ENCODE results near the gene ABLIM1.

ABLIM1 gene

DNA sequence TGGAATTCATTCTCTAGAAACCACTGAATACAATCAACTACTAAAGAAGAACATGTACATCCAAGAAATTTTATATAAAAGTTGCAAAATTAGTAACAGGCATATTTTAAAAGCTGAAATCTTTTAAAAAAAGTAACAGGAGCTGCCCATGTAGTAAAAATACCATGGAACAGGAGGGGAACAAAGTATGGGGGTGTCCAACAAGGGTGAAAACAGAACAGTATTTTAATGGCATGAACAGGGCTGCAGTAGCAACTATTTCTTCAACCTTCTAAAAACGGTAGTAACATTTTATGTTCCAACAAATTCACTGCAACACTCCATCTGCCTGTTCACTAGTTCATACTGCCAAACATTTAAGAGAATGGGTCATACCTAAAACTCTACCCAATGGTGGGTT lies 77.0 kb downstream of the ABLIM1 start:
- DNase-seq (ENCODE audit: low spot score): no peak

DNA sequence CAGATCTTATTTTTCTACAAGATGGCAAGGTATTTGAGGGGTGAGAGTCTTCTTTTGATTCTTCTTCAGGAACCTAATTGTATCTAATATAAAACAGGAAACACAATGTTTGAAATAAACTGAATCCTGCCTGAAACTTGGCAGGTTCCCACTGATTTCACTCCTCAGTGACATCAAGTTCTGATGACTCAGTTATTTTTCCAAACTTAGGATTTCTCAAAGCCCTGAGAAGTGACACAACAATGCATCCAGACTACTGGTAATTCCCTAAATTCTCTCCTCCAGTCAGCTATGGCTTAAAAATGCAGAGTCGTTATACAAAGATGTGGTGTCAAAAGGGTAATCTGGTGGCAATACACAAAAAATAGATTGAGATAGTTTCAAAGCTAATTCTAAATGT lies 80.9 kb downstream of the ABLIM1 start:
- no peak for DNase-seq (ENCODE audit: low spot score)

DNA sequence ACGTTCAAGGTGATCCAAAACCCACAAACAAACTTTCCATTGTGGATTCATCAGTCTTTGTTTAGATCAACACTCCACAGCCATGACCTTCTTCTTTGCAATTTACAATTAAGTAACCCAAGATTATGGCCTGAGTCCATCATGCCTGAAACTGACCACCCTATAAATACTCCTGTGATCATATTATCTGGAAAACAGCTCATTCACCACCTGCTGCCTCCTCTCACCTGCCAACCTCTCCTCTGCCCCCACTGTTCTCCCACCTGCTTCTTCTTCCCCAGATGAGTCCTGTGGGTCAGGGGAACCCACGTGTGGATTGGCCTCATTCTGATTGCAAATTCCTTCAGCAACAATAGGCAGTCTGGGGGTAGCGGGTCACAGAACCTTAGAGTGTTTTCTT lies 81.4 kb downstream of the ABLIM1 start:
- DNase-seq (ENCODE audit: low spot score): no peak

DNA sequence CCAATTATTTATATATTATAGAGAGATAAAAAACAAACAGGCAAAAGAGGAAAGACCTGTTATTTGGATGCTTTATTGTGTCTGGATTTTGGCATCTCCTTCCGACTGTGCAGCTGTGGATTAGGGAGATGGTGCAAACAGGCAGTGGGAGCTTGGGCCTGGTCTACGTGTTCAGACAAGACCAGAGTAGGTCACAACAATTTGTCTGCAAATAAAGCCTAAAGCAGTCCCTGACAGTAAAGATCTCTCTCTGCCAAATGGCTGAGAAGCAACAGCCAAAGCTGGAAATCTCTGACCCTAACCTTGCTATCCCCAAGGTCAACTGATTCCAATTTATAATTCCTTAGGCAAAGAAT lies 82.0 kb downstream of the ABLIM1 start:
- DNase-seq (ENCODE audit: low spot score): no peak

DNA sequence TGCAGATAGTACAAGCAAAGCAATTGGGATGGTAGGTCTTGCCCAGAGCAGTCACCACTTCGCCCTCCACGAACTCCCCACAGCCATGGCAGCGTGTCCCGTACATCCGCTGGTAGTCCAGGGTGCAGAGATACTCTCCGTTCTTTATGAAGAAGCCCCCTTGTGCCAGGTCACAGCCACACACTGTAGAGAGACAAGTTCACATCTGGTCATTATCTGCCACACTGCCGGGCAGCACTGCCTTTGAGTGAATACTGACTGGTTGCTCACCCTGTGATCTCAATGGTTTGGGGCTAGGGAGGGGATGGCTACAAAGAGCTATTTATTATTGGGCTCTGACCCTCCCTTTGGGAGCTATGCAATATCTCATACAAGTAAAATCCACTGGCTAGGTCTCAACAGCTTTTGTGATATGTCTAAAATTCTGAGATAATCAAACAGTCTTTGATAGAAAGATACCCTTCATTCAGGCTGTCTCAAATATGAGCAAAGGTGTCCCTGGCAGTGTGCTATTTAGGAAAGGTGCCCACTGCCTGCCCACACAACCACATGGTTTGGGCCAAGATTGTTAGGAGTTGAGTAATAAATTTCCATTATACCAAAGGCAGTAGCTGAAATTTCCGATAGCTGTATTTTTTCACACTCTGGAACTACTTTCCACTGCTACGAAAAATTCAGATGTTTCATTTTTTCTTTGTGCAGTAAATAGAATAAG lies 82.5 kb downstream of the ABLIM1 start:
- no peak for DNase-seq (ENCODE audit: low spot score)

DNA sequence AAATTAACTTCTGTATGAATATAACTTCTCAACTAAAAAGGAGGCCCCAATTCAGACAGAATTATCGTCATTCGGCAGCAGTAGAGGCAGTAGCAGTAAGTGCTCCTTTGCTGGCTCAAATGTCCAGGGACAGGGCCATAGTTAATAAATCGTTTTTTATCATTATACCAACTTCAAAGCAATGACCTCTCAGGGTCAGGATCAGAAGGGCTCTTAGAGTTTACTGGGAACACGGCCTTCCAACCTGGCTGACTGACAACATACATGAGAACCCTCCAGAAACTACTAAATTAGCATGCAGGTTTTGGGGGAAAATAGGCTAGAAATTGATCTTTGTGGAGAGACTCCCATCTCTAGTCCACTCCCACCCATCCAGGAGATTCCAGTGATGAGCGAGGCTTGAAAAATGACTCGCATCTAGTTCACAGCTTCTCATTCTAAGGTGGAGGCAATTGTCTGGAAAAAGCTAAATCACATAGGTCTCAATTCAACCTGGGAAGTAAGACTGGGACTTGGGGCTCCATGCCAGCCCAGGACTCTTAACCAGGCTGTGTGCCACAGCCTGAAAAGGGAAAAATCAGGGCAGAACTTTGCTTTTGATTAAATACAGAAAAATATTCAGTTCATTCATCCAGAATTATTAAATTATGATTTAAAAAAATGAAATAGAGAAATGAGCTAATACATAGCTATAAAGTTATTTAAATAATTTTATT lies 84.6 kb downstream of the ABLIM1 start:
- no peak for DNase-seq (ENCODE audit: low spot score)

DNA sequence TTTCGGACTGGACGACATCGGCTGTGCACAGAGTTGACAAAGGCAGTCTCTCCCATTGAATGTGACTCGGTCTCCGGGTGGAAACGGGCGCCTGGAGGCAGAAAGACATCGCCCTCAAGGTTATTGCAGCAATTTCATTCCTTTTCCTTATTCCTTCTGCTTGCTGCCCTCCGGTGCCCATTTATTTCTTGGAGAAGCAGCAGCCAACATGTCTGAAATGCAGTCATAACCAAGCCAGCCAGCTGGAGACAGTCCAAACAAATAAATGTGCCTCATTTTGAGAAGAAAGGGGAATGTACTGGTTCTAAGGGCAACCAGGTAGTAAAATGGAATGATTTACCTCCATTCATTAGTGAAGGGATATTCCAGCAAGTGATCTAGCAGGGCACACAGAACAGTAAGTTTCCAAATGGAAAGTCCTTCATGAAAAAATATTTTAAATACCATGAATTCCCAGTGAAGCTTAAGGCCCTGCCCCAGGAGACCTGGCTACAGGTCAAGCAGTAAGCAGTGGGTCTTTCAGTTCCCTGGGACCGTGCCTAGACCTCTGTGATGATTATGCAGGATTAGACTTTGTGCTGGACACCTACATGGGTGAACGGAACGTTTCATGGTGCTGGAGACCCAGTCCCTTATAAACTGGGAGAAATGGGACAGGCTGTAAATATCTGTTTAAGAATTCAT lies 86.6 kb downstream of the ABLIM1 start:
- DNase-seq (ENCODE audit: low spot score): no peak

DNA sequence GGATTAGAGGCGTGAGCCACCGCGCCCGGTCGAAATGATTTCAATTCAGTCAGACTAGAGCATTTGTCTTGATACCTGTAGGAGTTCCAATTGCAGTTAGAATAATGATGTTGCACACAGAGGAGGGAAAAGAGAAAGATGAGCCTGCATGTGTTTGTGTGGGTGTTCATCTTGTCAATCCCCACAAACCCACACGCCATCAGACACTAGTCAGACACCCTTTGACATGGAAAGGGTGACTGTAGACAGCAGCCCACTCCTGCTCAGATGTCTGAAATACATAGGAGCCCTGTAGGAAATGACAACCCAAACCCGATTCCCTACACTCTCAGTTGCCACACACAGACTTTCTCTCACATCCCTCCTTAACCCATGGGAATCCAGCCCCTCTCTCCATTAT lies 92.0 kb downstream of the ABLIM1 start:
- no peak for DNase-seq (ENCODE audit: low spot score)

DNA sequence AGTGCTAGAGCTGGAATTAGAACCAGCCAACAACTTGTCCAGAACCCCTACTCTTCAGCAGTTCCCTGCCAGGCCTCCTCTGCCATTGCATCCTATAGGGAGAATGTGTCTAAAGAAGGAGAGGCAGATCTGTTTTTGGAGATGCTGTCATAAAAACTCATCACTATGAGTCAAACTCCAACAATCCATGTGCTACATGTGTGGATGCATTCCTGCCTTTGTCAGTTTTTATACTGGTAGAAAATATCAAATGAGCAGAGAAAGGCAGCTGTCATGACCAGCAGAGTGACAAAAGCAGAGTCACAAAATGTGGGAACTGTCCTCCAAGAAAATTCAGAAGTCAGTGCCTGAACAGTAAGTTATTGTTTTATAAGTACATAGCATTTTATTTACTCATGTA lies 93.0 kb downstream of the ABLIM1 start:
- DNase-seq (ENCODE audit: low spot score): no peak

DNA sequence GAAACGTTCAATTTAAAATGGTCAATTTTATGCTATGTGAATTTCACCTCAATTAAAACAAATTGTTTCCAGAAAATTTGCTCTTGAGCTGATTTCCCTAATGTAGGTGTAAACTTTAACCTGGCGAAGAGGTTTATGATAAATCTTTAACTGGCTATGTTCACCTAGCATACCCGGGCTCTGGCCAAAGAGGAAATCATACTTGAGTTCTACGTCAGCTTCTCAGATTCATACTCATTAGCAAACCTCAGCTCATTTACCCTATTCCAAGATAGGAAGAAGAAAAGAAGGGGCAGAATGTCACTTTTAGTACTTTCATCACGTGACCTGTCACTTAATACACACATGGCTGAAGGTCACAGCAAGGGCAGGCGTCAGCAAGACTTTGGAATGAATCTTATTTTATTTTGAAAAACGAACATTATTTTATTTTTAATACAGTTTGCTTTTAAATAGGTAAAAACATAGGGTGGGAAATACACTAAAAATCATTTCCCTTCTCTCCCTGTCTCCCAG lies 97.0 kb downstream of the ABLIM1 start:
- DNase-seq (ENCODE audit: low spot score): no peak

DNA sequence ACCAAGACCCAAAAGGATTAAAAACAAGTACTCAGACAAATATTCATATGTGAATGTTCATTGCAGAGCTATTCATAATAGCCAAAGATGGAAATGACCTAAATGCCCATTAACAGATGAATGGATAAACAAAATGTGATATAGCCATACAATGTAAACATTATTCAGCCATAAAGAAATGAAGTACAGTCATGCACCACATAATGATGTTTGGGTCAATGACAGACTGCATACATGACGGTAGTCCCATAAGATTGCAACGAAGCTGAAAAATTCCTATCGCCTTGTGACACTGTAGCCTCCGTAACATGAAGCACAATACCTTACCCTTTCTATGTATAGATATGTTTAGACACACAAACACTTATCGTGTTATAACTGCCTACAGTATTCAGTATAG lies 97.9 kb downstream of the ABLIM1 start:
- no peak for DNase-seq (ENCODE audit: low spot score)

DNA sequence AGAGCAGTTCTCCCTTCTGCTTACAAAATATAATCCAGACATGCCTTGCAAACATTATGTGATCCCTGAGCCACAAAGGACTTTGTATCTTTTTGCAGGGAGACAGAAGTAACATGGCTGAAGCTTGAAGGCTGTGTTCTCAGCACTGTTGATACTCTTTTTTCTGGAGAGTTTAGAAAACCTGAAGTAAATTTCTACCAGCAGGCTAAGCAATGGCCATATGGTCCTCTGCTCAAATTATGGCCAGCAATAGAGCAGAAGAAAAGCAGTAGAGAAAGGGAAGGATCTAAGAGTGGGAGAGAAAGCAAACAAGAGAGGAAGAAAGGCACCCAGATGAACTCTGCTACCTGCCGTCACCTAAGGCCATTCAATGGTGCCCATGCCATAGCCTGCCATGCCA lies 98.4 kb downstream of the ABLIM1 start:
- no peak for DNase-seq (ENCODE audit: low spot score)

DNA sequence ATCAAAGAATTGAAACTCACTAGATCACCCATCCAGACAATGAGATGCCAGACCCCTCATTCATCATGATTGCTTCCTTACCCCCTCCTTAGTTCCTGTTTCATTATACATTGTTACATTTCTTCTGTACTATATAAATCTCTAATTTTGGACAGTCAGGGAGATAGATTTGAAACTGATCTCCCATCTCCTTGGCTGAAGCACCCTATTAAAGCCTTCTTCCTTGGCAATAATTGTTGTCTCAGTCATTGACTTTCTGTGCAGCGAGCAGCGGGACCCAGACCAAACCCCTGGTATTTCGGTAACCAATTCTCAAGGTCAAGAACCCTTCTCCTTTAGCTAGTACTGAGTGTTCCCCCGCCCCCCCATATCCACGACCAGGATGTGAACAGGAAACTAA lies 100.2 kb downstream of the ABLIM1 start:
- DNase-seq (ENCODE audit: low spot score): no peak

DNA sequence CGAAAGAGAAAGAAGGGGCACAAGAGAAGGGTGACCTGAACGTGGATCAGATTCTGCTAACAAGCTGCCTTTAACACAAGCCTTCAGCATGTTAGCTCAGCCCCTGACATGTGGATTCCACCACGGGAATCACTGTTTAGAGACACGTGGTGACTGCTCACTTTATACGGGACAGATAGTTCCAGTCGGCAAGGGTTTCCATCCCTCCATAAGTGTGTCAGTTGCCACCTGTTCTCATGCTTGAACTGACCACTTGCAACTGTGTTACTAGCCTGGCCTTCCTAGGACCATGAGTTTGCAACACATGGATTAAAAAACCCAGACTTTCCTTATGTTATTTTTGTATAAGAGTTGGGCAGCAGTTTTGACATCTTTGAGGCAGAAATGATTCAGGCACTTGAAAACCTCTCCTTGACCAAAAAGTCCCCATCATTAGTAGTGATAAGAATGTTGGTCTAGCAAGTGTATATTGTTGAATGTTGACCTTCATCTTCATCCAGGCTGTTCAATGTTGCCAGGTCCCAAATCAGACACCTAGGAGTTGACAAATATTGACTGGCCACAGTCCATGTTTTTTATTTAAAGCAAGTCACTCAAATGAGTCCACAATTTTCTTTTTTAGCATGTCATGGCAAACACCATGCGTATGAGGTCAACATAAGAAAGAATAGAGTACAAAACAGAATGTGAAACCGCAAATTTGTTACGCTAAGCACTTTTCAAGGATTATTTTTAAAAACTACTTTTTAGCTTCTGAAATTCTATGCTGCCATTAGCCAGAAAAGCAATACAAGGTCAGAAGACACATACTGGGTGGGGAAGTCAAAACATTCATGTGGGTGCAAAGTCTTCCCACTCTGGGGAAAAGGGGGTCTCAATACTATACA lies 101.6 kb downstream of the ABLIM1 start:
- DNase-seq (ENCODE audit: low spot score): no peak

DNA sequence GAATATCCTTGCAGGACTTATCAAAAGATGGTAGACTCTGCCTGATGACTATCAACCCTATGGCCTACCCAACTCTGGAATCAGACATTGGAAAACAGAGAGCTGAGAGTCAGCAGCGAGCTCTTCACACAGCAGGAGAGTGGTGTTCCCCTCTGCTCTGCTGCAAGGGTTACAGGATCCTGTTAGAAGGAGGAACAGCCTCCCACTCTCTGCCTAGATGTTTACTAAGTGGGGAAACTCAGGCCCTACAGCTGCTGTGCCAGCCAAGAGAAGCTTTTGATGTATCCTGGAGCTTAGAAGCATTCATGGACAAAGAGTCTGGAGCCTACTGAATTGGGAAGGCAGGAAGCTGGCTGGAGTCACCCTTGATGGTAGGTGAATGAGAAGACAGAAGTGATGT lies 104.6 kb downstream of the ABLIM1 start:
- DNase-seq (ENCODE audit: low spot score): no peak

DNA sequence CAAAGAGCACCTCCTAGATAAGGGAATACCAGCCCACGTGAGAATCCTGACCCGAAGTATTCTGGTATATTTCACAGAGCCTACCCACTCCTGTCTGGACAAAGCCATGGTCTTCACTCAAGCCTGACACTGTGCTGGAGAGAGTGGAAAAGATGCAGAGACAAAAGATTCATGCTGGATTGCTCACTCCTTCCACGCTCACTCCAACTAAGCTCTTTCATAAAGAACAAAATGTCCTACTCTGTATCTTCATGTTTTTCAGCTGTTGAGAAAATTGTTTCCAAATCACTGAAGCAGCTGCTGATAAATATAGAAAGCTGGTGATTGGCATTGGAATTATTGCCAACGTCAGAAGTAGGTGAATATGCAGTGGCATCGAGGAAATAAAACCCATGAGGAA lies 106.0 kb downstream of the ABLIM1 start:
- DNase-seq (ENCODE audit: low spot score): no peak

DNA sequence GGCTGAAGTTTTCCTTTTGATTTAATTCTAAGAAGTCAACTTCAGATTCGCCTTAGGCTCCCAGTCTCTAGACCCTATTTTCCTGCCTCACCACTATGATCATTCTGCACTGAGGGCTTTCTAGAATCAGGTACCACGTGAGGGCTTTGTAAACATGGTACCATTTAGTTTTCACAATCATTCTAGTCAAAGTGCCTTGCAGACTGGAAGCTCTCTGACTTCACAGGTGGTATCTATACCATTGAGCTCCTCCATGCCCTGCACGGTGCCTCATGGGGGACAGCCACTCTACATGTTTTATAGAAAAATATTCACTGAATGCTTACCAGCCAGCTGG lies 106.5 kb downstream of the ABLIM1 start:
- no peak for DNase-seq (ENCODE audit: low spot score)

DNA sequence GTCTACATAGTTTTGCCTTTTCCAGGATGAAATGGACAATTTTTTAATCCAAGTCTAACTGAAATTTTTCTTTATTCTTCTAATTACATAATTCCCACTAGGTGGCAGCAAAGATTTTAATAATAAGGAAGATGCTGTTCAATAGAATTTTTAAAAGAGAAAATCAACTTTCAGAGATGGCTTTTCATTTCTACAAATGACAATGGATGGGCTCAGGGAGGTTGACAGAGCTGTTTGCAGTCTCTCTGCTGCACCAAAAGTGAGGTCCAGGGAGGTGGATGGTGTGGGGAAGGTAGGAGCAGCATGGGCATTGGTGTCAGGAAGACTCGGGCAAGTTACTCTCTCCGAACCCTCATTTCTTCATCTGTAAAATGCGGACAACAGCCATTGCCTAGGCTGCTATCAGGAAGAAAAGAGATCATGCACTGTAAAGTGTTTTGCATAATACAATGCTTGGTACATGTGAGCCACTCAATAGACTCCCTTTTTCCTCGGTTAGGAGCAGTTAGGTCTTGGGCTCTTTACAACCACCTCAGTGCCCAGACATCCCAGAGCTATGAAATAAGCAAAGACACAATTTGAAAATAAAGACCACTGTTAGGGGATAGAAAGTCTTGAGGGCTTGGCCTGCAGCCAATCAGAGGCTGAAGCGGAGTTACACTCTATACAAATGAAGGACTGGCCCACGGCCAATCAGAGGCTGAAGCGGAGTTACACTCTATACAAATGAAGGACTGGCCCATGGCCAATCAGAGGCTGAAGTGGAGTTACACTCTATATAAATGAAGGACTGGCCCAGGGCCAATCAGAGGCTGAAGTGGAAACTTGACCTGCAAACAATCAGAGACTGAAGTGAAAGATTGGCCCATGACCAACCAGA lies 107.1 kb downstream of the ABLIM1 start:
- DNase-seq (ENCODE audit: low spot score): no peak

DNA sequence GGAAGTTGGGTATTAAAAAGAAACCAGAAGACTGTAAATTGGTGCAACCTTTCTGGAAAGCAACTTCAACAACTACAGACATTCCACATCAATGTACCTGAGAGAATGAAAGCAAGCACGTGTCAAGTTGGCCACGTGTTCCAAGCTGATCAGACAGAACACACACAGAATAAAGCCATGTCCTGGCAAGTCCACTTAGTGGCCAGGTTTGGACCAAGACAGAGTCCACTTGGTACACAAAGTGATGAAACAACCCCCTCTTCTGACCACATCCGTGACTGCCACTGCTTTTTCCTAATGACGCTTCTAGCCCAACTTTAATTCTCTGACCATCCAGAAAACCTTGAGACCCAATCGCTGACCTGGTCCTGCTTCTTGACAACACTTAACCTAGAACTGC lies 109.4 kb downstream of the ABLIM1 start:
- DNase-seq (ENCODE audit: low spot score): no peak

DNA sequence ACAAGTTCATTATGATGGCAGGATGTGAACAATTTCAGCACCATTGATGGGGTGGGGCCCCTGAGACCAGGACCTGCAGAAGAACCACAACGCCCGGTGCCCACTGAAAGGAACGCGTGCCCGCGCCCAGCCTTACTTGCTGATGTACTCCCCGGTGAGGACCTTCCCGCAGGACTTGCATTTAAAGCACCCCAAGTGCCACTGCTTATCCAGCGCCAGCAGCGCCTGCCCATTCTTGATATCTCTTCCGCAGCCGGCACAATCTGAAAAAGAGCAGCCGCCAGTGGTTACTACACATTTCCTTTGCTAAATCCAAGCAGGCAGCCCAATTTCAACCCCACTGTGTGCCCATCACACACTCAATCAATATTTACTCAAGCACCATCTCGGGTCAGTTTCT lies 110.6 kb downstream of the ABLIM1 start:
- no peak for DNase-seq (ENCODE audit: low spot score)

DNA sequence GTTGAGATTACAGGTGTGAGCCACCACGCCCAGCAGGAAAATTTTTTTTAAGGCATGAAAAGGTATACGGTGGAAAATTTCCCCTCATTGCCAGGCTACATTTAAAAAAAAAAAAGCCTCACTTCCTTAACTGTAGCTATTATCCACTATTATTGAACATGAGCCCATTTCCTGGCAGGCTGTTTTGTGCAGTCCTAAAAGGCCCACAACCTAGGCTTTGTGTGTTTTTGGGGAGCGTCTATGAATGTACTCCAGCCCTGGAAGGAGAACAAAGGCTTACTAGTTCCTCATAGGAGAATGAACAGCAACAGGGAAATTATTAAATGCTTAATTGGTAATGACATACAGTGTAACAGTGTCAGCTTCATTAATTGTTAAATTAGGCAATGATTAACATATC lies 111.0 kb downstream of the ABLIM1 start:
- DNase-seq (ENCODE audit: low spot score): no peak

All from left forelimb (tissue), 1 donor.